ENCODE measurements around the gene OR51F2. TPM values are rescaled to one million over a fixed set of nuclear protein-coding genes. Genes with fewer than 3 reads are reported as not detected.

Gene OR51F2
- polyA plus RNA-seq (2013, experiment 1 of 2), result not detected
- polyA plus RNA-seq (2013, experiment 2 of 2), result not detected

GRCh38 chr11:4821021-4821420 is at the start of gene OR51F2:
Gene OR51F2 (plus strand): TSS chr11:4821321. CDS start chr11:4821422, 101 bp downstream.
- no peak within 1 kb of the TSS for H4K91ac ChIP-seq (ENCODE audit: low read length)
- no peak within 1 kb of the TSS for H2AK5ac ChIP-seq (ENCODE audit: low read length, severe bottlenecking)
- H2AFZ ChIP-seq (ENCODE audit: low read depth, low read length), result no peak within 1 kb of the TSS
- H3K23ac ChIP-seq (ENCODE audit: low read length in 2 of 2), result no peak within 1 kb of the TSS
- H3K4me1 ChIP-seq (ENCODE audit: control insufficient read depth, insufficient read depth, low read depth, low read length), result no peaks in the 10 kb centered on the region
- H3K4ac ChIP-seq (ENCODE audit: low read depth in 1 of 2, low read length in 2 of 2), result no peak within 1 kb of the TSS
- DNase-seq, result no peak
- H2BK12ac ChIP-seq (ENCODE audit: low read length in 2 of 2), result no peak within 1 kb of the TSS
- H4K8ac ChIP-seq (ENCODE audit: low read length), result no peak within 1 kb of the TSS
- H3K14ac ChIP-seq (ENCODE audit: low read length in 2 of 2), result no peak within 1 kb of the TSS
- H3K4me3 ChIP-seq (ENCODE audit: insufficient read depth in 1 of 2, low read depth in 1 of 2, low read length in 2 of 2), result no peak within 1 kb of the TSS
- no peaks in the 10 kb centered on the region for H3K27me3 ChIP-seq (ENCODE audit: control insufficient read depth in 1 of 2, insufficient read depth in 1 of 2, low read length in 2 of 2)
- no peak within 1 kb of the TSS for H3K27ac ChIP-seq (ENCODE audit: low read length, poor library complexity, severe bottlenecking)
- no peaks in the 10 kb centered on the region for H3K9me3 ChIP-seq (ENCODE audit: control insufficient read depth, low read length)
- no peak within 1 kb of the TSS for H3K18ac ChIP-seq (ENCODE audit: low read depth in 1 of 2, low read length in 2 of 2)
- H3K36me3 ChIP-seq (ENCODE audit: control insufficient read depth in 1 of 2, insufficient read depth in 2 of 2, low read depth in 1 of 2, low read length in 2 of 2), result no peaks in the 10 kb centered on the region
- WGBS, result 92% methylated on average over 1 of the region's 1 CpG
- no peak within 1 kb of the TSS for H2BK5ac ChIP-seq (ENCODE audit: low read depth, low read length, poor library complexity, severe bottlenecking)
- H2BK120ac ChIP-seq (ENCODE audit: low read depth, low read length), result no peak within 1 kb of the TSS
- H3K79me1 ChIP-seq (replicated peaks; ENCODE audit: low read length, poor library complexity, severe bottlenecking), result no peaks in the 10 kb centered on the region
- H2BK15ac ChIP-seq (ENCODE audit: low read depth, poor library complexity, severe bottlenecking), result no peak within 1 kb of the TSS
- no peak within 1 kb of the TSS for H3K9ac ChIP-seq (ENCODE audit: low read length)
- H3K4me2 ChIP-seq (ENCODE audit: low read length, poor library complexity, severe bottlenecking), result no peak within 1 kb of the TSS

- no peak overlapping the region for H2BK15ac ChIP-seq (ENCODE audit: low read depth, poor library complexity, severe bottlenecking)
- H3K79me1 ChIP-seq (replicated peaks; ENCODE audit: low read length, poor library complexity, severe bottlenecking), result no peaks in the 10 kb centered on the region
- no peaks in the 10 kb centered on the region for H3K36me3 ChIP-seq (ENCODE audit: control insufficient read depth in 1 of 2, insufficient read depth in 2 of 2, low read depth in 1 of 2, low read length in 2 of 2)
- no peak overlapping the region for H4K8ac ChIP-seq (ENCODE audit: low read length)
- 14% methylated on average over 1 of the region's 1 CpG for WGBS
- H4K91ac ChIP-seq (ENCODE audit: low read length), result no peak overlapping the region
- H2AK5ac ChIP-seq (ENCODE audit: low read length, severe bottlenecking), result no peak overlapping the region
- H3K4me1 ChIP-seq (ENCODE audit: control insufficient read depth, insufficient read depth, low read depth, low read length), result no peaks in the 10 kb centered on the region
- no peak overlapping the region for H3K27ac ChIP-seq (ENCODE audit: low read length, poor library complexity, severe bottlenecking)
- no peak overlapping the region for H3K14ac ChIP-seq (ENCODE audit: low read length in 2 of 2)
- H3K18ac ChIP-seq (ENCODE audit: low read depth in 1 of 2, low read length in 2 of 2), result no peak overlapping the region
- no peak for DNase-seq
- H3K9ac ChIP-seq (ENCODE audit: low read length), result no peak overlapping the region
- no peak overlapping the region for H2BK12ac ChIP-seq (ENCODE audit: low read length in 2 of 2)
- H3K4ac ChIP-seq (ENCODE audit: low read depth in 1 of 2, low read length in 2 of 2), result no peak overlapping the region
- no peak overlapping the region for H3K4me3 ChIP-seq (ENCODE audit: insufficient read depth in 1 of 2, low read depth in 1 of 2, low read length in 2 of 2)
- no peak overlapping the region for H2AFZ ChIP-seq (ENCODE audit: low read depth, low read length)
- no peaks in the 10 kb centered on the region for H3K27me3 ChIP-seq (ENCODE audit: control insufficient read depth in 1 of 2, insufficient read depth in 1 of 2, low read length in 2 of 2)
- H2BK120ac ChIP-seq (ENCODE audit: low read depth, low read length), result no peak overlapping the region
- no peak overlapping the region for H3K4me2 ChIP-seq (ENCODE audit: low read length, poor library complexity, severe bottlenecking)
- H3K23ac ChIP-seq (ENCODE audit: low read length in 2 of 2), result no peak overlapping the region
- no peak overlapping the region for H2BK5ac ChIP-seq (ENCODE audit: low read depth, low read length, poor library complexity, severe bottlenecking)
- no peaks in the 10 kb centered on the region for H3K9me3 ChIP-seq (ENCODE audit: control insufficient read depth, low read length)
These were observed 38.7 kb upstream of the OR51F2 start for GRCh38 chr11:4782454-4782853.

GRCh38 chr11:4797206-4797605 is 23.9 kb upstream of the OR51F2 start:
- H2AK5ac ChIP-seq (ENCODE audit: low read length, severe bottlenecking), result no peak overlapping the region
- no peak overlapping the region for H3K9ac ChIP-seq (ENCODE audit: low read length)
- no peak overlapping the region for H3K4me3 ChIP-seq (ENCODE audit: insufficient read depth in 1 of 2, low read depth in 1 of 2, low read length in 2 of 2)
- no peak overlapping the region for H2BK120ac ChIP-seq (ENCODE audit: low read depth, low read length)
- H3K4ac ChIP-seq (ENCODE audit: low read depth in 1 of 2, low read length in 2 of 2), result no peak overlapping the region
- no peaks in the 10 kb centered on the region for H3K27me3 ChIP-seq (ENCODE audit: control insufficient read depth in 1 of 2, insufficient read depth in 1 of 2, low read length in 2 of 2)
- 62% methylated on average over 1 of the region's 2 CpGs for WGBS
- H3K4me1 ChIP-seq (ENCODE audit: control insufficient read depth, insufficient read depth, low read depth, low read length), result no peaks in the 10 kb centered on the region
- H3K18ac ChIP-seq (ENCODE audit: low read depth in 1 of 2, low read length in 2 of 2), result no peak overlapping the region
- H2BK12ac ChIP-seq (ENCODE audit: low read length in 2 of 2), result no peak overlapping the region
- no peak overlapping the region for H2BK15ac ChIP-seq (ENCODE audit: low read depth, poor library complexity, severe bottlenecking)
- H3K79me1 ChIP-seq (replicated peaks; ENCODE audit: low read length, poor library complexity, severe bottlenecking), result no peaks in the 10 kb centered on the region
- no peaks in the 10 kb centered on the region for H3K9me3 ChIP-seq (ENCODE audit: control insufficient read depth, low read length)
- no peaks in the 10 kb centered on the region for H3K36me3 ChIP-seq (ENCODE audit: control insufficient read depth in 1 of 2, insufficient read depth in 2 of 2, low read depth in 1 of 2, low read length in 2 of 2)
- no peak overlapping the region for H3K4me2 ChIP-seq (ENCODE audit: low read length, poor library complexity, severe bottlenecking)
- H4K91ac ChIP-seq (ENCODE audit: low read length), result no peak overlapping the region
- no peak overlapping the region for H2BK5ac ChIP-seq (ENCODE audit: low read depth, low read length, poor library complexity, severe bottlenecking)
- H3K14ac ChIP-seq (ENCODE audit: low read length in 2 of 2), result no peak overlapping the region
- H2AFZ ChIP-seq (ENCODE audit: low read depth, low read length), result no peak overlapping the region
- H3K23ac ChIP-seq (ENCODE audit: low read length in 2 of 2), result no peak overlapping the region
- DNase-seq, result no peak
- H3K27ac ChIP-seq (ENCODE audit: low read length, poor library complexity, severe bottlenecking), result no peak overlapping the region
- H4K8ac ChIP-seq (ENCODE audit: low read length), result no peak overlapping the region

- no peak overlapping the region for H3K4ac ChIP-seq (ENCODE audit: low read depth in 1 of 2, low read length in 2 of 2)
- no peak overlapping the region for H3K9ac ChIP-seq (ENCODE audit: low read length)
- H2BK5ac ChIP-seq (ENCODE audit: low read depth, low read length, poor library complexity, severe bottlenecking), result no peak overlapping the region
- H3K23ac ChIP-seq (ENCODE audit: low read length in 2 of 2), result no peak overlapping the region
- H4K91ac ChIP-seq (ENCODE audit: low read length), result no peak overlapping the region
- H3K27ac ChIP-seq (ENCODE audit: low read length, poor library complexity, severe bottlenecking), result no peak overlapping the region
- no peaks in the 10 kb centered on the region for H3K4me1 ChIP-seq (ENCODE audit: control insufficient read depth, insufficient read depth, low read depth, low read length)
- no peak overlapping the region for H3K14ac ChIP-seq (ENCODE audit: low read length in 2 of 2)
- H2BK15ac ChIP-seq (ENCODE audit: low read depth, poor library complexity, severe bottlenecking), result no peak overlapping the region
- WGBS, result 65% methylated on average over 5 of the region's 6 CpGs
- no peaks in the 10 kb centered on the region for H3K27me3 ChIP-seq (ENCODE audit: control insufficient read depth in 1 of 2, insufficient read depth in 1 of 2, low read length in 2 of 2)
- no peak overlapping the region for H2AK5ac ChIP-seq (ENCODE audit: low read length, severe bottlenecking)
- H4K8ac ChIP-seq (ENCODE audit: low read length), result no peak overlapping the region
- no peak overlapping the region for H2BK120ac ChIP-seq (ENCODE audit: low read depth, low read length)
- no peak for DNase-seq
- no peak overlapping the region for H3K4me2 ChIP-seq (ENCODE audit: low read length, poor library complexity, severe bottlenecking)
- H3K9me3 ChIP-seq (ENCODE audit: control insufficient read depth, low read length), result no peaks in the 10 kb centered on the region
- no peaks in the 10 kb centered on the region for H3K79me1 ChIP-seq (replicated peaks; ENCODE audit: low read length, poor library complexity, severe bottlenecking)
- H3K36me3 ChIP-seq (ENCODE audit: control insufficient read depth in 1 of 2, insufficient read depth in 2 of 2, low read depth in 1 of 2, low read length in 2 of 2), result no peaks in the 10 kb centered on the region
- H3K4me3 ChIP-seq (ENCODE audit: insufficient read depth in 1 of 2, low read depth in 1 of 2, low read length in 2 of 2), result no peak overlapping the region
- no peak overlapping the region for H2AFZ ChIP-seq (ENCODE audit: low read depth, low read length)
- no peak overlapping the region for H2BK12ac ChIP-seq (ENCODE audit: low read length in 2 of 2)
- no peak overlapping the region for H3K18ac ChIP-seq (ENCODE audit: low read depth in 1 of 2, low read length in 2 of 2)
These were observed 22.5 kb upstream of the OR51F2 start for GRCh38 chr11:4798427-4799183.
